ENCODE results near the gene TNFRSF6B.
"Not testable (repeated sequence)": the region's sequence is repeated elsewhere in the genome, so short reads cannot be mapped to it uniquely, and the experiment has no call there.

DNA sequence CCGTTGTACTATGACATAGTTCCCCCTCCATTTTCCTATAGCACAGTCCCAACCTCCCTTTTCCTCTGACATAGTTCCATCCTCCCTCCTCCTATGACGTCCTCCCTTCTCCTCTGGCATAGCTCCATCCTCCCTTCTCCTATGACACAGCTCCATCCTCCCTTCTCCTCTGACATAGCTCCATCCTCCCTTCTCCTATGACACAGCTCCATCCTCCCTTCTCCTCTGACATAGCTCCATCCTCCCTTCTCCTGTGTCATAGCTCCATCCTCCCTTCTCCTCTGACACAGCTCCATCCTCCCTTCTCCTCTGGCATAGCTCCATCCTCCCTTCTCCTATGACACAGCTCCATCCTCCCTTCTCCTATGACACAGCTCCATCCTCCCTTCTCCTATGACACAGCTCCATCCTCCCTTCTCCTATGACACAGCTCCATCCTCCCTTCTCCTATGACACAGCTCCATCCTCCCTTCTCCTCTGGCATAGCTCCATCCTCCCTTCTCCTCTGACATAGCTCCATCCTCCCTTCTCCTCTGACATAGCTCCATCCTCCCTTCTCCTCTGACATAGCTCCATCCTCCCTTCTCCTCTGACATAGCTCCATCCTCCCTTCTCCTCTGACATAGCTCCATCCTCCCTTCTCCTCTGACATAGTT lies 26.6 kb downstream of the TNFRSF6B start:
- TF ChIP-seq POLR2AphosphoS5 (IDR thresholded peaks at IDR 0.05; ENCODE audit: insufficient read depth, low read depth, low read length); GATA2 (IDR thresholded peaks at IDR 0.05; ENCODE audit: insufficient read depth, insufficient read length, low read depth, low read length); POLR2A (IDR thresholded peaks at IDR 0.05; ENCODE audit: low read depth, low read length); EZH2 (IDR thresholded peaks at IDR 0.05; ENCODE audit: borderline replicate concordance, low read depth, low read length, severe bottlenecking): not testable (repeated sequence)
- TF ChIP-seq, protein P1, sequence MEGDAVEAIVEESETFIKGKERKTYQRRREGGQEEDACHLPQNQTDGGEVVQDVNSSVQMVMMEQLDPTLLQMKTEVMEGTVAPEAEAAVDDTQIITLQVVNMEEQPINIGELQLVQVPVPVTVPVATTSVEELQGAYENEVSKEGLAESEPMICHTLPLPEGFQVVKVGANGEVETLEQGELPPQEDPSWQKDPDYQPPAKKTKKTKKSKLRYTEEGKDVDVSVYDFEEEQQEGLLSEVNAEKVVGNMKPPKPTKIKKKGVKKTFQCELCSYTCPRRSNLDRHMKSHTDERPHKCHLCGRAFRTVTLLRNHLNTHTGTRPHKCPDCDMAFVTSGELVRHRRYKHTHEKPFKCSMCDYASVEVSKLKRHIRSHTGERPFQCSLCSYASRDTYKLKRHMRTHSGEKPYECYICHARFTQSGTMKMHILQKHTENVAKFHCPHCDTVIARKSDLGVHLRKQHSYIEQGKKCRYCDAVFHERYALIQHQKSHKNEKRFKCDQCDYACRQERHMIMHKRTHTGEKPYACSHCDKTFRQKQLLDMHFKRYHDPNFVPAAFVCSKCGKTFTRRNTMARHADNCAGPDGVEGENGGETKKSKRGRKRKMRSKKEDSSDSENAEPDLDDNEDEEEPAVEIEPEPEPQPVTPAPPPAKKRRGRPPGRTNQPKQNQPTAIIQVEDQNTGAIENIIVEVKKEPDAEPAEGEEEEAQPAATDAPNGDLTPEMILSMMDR (IDR thresholded peaks at IDR 0.05; ENCODE audit: extremely low read depth in 1 of 2, insufficient read depth in 1 of 2, low read depth in 1 of 2, low read length in 2 of 2): not testable (repeated sequence)
